A673 (cell line): ENCODE data around the gene LEF1. TPM values are rescaled to one million over a fixed set of nuclear protein-coding genes. Genes with fewer than 3 reads are reported as not detected.

ENCODE experiments used
- BruUV-seq: library from RNA; stranded (reverse); fragments of 400-500 nt; replicated peaks from 2 replicates; lab custom pipeline; 2021; lab: Mats Ljungman, UMichigan
- CTCF ChIA-PET: fragments of 300-600 bp; sonication (Branson Sonifier 250); formaldehyde crosslinking; loops from one replicate; lab custom pipeline; 2022; ENCODE audit warnings: antibody characterized with exemption; lab: Charles Lee
- POLR2A ChIA-PET: fragments of 300-600 bp; sonication (Branson Sonifier 250); formaldehyde crosslinking; loops from one replicate; lab custom pipeline; 2022; ENCODE audit warnings: antibody characterized with exemption; ENCODE audit not compliant: low non-redundant PET; lab: Charles Lee
- DNase-seq: peaks from one replicate; pipeline ENCODE4 v3.0.0-alpha.2; 2015; ENCODE audit warnings: low spot score
- H3K27ac ChIP-seq: fragments of 200-600 bp; sonication (generic); 2 replicates; pipeline ENCODE4 v1.5.1; 2016; ENCODE audit warnings: mixed run types, low read depth, mild to moderate bottlenecking, mixed read lengths, antibody characterized with exemption, low read length; ENCODE audit not compliant: poor library complexity, severe bottlenecking
- H3K27me3 ChIP-seq: fragments of 200-600 bp; sonication (generic); replicated peaks from 2 replicates; pipeline ENCODE4 v1.6.1; 2017; ENCODE audit warnings: mixed run types, low read depth, mild to moderate bottlenecking, mixed read lengths, antibody characterized with exemption, low read length; ENCODE audit not compliant: insufficient read depth, poor library complexity
- H3K36me3 ChIP-seq: fragments of 200-600 bp; sonication (generic); 2 replicates; pipeline ENCODE4 v1.6.1; 2016; ENCODE audit warnings: mixed run types, mild to moderate bottlenecking, mixed read lengths, antibody characterized with exemption, low read length; ENCODE audit not compliant: insufficient read depth, poor library complexity, severe bottlenecking
- H3K4me1 ChIP-seq: fragments of 200-600 bp; sonication (generic); 2 replicates; pipeline ENCODE4 v1.6.1; 2017; ENCODE audit warnings: mixed run types, mild to moderate bottlenecking, mixed read lengths, antibody characterized with exemption, low read length; ENCODE audit not compliant: insufficient read depth, poor library complexity, severe bottlenecking
- H3K4me3 ChIP-seq: fragments of 200-600 bp; sonication (generic); 2 replicates; pipeline ENCODE4 v1.5.1; 2016; ENCODE audit warnings: low read depth, mixed run types, mild to moderate bottlenecking, mixed read lengths, low read length; ENCODE audit not compliant: poor library complexity, severe bottlenecking
- H3K9me3 ChIP-seq: fragments of 200-600 bp; sonication (generic); 2 replicates; pipeline ENCODE4 v1.6.1; 2016; ENCODE audit warnings: mixed run types, low read depth, mild to moderate bottlenecking, mixed read lengths, antibody characterized with exemption, low read length; ENCODE audit not compliant: poor library complexity, severe bottlenecking
- EZH2 ChIP-seq: fragments of 200-600 bp; sonication (generic); IDR thresholded peaks from 2 replicates; pipeline ENCODE4 v1.6.1; 2017; ENCODE audit warnings: borderline replicate concordance, low read depth, mild to moderate bottlenecking, mixed read lengths, antibody characterized with exemption, low read length; ENCODE audit not compliant: poor library complexity, severe bottlenecking
- intact Hi-C: fragments of 100-400 bp; cut with micrococcal nuclease; formaldehyde crosslinking; loops from one replicate; pipeline ENCODE4 v1.10.0; 2022; ENCODE audit not compliant: unreplicated experiment
- total RNA-seq: library from RNA; stranded (reverse); gene quantifications from 2 replicates; pipeline ENCODE4 v1.2.3, GENCODE V29; 2021
- TF ChIP-seq, protein P1 (sequence below): fragments of 300-800, 200-600 bp; sonication (generic); conservative IDR thresholded peaks from 2 replicates; pipeline ENCODE4 v1.5.1; 2017; ENCODE audit warnings: low read depth, mild to moderate bottlenecking, antibody characterized with exemption, low read length, moderate library complexity, mixed read lengths

LEF1 gene
- total RNA-seq, 1 experiment from 2014 or later = 2.5 TPM

DNA sequence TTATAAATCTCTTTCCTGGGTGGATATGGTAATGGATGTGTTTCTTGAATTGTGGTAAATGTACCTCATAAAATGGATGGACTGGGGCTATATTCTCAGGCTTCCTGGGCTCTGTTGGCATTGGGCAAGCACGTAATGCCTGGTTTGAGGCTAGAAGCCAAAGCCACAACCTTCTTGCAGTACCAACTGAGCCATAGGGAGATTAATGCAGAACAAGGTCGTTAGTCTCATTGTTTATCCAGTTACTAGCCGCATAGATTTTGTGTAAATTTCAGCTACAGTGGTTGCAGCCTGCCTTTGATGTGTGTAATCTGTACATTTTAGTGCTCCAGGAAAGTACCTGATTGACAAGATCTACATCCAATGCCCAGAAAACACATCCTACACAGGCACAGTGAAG lies 7.2 kb upstream of the LEF1 start:
- H3K27ac ChIP-seq = no peak overlapping the region
- no TSS peak for BruUV-seq
- ChIA-PET POLR2A (no interaction called here), CTCF (no interaction called here)
- DNase-seq = no peak
- H3K36me3 ChIP-seq = no peaks in the 10 kb centered on the region
- intact Hi-C loops = no loop called here
- TF ChIP-seq EZH2 = no peak
- TF ChIP-seq, protein P1, sequence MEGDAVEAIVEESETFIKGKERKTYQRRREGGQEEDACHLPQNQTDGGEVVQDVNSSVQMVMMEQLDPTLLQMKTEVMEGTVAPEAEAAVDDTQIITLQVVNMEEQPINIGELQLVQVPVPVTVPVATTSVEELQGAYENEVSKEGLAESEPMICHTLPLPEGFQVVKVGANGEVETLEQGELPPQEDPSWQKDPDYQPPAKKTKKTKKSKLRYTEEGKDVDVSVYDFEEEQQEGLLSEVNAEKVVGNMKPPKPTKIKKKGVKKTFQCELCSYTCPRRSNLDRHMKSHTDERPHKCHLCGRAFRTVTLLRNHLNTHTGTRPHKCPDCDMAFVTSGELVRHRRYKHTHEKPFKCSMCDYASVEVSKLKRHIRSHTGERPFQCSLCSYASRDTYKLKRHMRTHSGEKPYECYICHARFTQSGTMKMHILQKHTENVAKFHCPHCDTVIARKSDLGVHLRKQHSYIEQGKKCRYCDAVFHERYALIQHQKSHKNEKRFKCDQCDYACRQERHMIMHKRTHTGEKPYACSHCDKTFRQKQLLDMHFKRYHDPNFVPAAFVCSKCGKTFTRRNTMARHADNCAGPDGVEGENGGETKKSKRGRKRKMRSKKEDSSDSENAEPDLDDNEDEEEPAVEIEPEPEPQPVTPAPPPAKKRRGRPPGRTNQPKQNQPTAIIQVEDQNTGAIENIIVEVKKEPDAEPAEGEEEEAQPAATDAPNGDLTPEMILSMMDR = no peak
- H3K4me1 ChIP-seq = peaks cover 11% of the 10 kb centered on the region
- peaks cover 36% of the 10 kb centered on the region for H3K27me3 ChIP-seq
- H3K9me3 ChIP-seq = no peaks in the 10 kb centered on the region
- H3K4me3 ChIP-seq = no peak overlapping the region

DNA sequence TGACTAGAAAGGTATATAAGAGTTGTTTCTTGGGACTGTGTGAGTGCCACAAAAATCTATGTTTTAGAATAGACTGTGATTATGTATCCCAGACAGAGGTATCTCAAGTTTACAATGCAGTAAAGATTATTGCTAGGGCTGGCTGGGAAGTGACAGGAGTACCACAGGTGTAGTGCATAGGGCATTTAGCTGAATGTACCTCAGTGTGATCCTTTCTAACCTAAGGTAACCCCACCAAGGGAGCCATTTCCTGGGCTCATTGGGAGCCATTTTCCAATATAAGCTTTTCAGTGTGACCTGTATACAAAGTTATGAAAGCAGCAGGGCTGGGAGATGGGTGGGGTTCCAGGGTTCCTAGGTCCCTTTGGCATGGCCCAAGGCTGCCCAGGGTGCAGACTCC lies 6.1 kb upstream of the LEF1 start:
- intact Hi-C loops = no loop called here
- Histone ChIP-seq H3K36me3 (no peaks in the 10 kb centered on the region), H3K27me3 (peaks cover 47% of the 10 kb centered on the region), H3K4me1 (peaks cover 11% of the 10 kb centered on the region), H3K27ac (no peak overlapping the region), H3K4me3 (no peak overlapping the region), H3K9me3 (no peaks in the 10 kb centered on the region)
- ChIA-PET CTCF (no interaction called here), POLR2A (no interaction called here)
- DNase-seq = no peak
- no TSS peak for BruUV-seq
- no peak for TF ChIP-seq EZH2
- TF ChIP-seq, protein P1 = no peak

DNA sequence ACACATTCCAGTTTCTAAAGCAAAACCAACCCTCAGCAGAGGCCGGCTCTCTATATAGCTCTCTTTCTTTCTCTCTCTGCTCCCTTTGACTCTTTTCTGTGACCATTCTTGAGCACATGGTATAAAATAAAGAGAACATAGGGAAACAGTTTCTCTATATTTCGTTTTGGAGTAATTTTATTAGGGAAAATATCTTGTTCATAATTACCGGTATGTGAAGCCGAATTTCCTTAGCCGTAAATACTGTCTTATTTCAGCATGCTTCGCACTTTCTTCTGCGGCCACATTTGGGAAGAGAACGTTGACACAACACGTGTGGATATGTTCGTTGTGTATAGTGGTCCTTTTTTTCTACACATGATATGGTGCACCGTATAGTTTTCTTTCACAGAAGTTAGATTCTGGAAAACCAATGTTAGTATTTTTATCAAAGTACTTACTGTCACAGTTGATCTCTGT lies 4.9 kb upstream of the LEF1 start:
- Histone ChIP-seq H3K27me3 (peaks cover 59% of the 10 kb centered on the region), H3K9me3 (no peaks in the 10 kb centered on the region), H3K27ac (no peak overlapping the region), H3K36me3 (no peaks in the 10 kb centered on the region), H3K4me1 (peaks cover 11% of the 10 kb centered on the region), H3K4me3 (peak overlapping the region; percentile 50)
- CTCF ChIA-PET = no interaction called here
- intact Hi-C loops = no loop called here
- no peak for DNase-seq
- TF ChIP-seq, protein P1 = no peak
- TF ChIP-seq EZH2 = no peak
- BruUV-seq = no TSS peak
- POLR2A ChIA-PET = interaction anchor here (0.6 kb wide), 1 partner anchor 11 kb away, joined by 4 read pairs; no protein-coding TSS in a partner anchor
